Liver (tissue), 9 donors: ENCODE results near the gene UBE2V1. TPM values are rescaled to one million over a fixed set of nuclear protein-coding genes. Genes with fewer than 3 reads are reported as not detected.

ENCODE experiments used
- DNase-seq: peaks from one replicate; pipeline ENCODE4 v3.0.0-alpha.2; 2017; ENCODE audit warnings: low spot score
- H3K27ac ChIP-seq, 2 donors: one replicate each; pipeline ENCODE4 v1.7.0; 2013; ENCODE audit warnings: inconsistent platforms in 2 of 2, low read length in 2 of 2, control low read depth in 1 of 2, low read depth in 1 of 2, mild to moderate bottlenecking in 1 of 2
- H3K27me3 ChIP-seq, 4 donors: one replicate each; pipeline versions ENCODE4 v1.6.1 to v1.7.0; 2013; ENCODE audit warnings: low read length in 3 of 4, inconsistent platforms in 1 of 4, mild to moderate bottlenecking in 1 of 4, moderate library complexity in 1 of 4; ENCODE audit not compliant: control insufficient read depth in 4 of 4, insufficient read depth in 4 of 4
- H3K36me3 ChIP-seq, 4 donors: one replicate each; pipeline versions ENCODE4 v1.6.1 to v1.7.0; 2013; ENCODE audit warnings: low read length in 3 of 4, mild to moderate bottlenecking in 3 of 4, low read depth in 1 of 4, moderate library complexity in 1 of 4; ENCODE audit not compliant: control insufficient read depth in 4 of 4, insufficient read depth in 3 of 4
- H3K4me1 ChIP-seq, 4 donors: one replicate each; pipeline versions ENCODE4 v1.6.1 to v1.7.0; 2013; ENCODE audit warnings: low read length in 3 of 4, mild to moderate bottlenecking in 3 of 4, moderate library complexity in 1 of 4; ENCODE audit not compliant: control insufficient read depth in 4 of 4, insufficient read depth in 4 of 4
- H3K4me3 ChIP-seq, 3 donors: one replicate each; pipeline versions ENCODE4 v1.6.1 to v1.7.0; 2013; ENCODE audit warnings: low read length in 3 of 3, control low read depth in 1 of 3, low read depth in 1 of 3, mild to moderate bottlenecking in 1 of 3
- H3K9ac ChIP-seq, 2 donors: one replicate each; pipeline ENCODE4 v1.7.0; 2013; ENCODE audit warnings: low read length in 2 of 2, mild to moderate bottlenecking in 2 of 2, moderate library complexity in 2 of 2, control low read depth in 1 of 2, low read depth in 1 of 2
- H3K9me3 ChIP-seq, 4 donors: one replicate each; pipeline versions ENCODE4 v1.6.1 to v1.7.0; 2013; ENCODE audit warnings: low read length in 3 of 4; ENCODE audit not compliant: control insufficient read depth in 4 of 4
- ATF3 ChIP-seq: IDR thresholded peaks from 2 replicates; pipeline ENCODE4 v1.6.1; 2016; ENCODE audit warnings: antibody characterized with exemption
- CTCF ChIP-seq: fragments of 150-350 bp; IDR thresholded peaks from 2 replicates; pipeline ENCODE4 v1.5.1; 2017; ENCODE audit warnings: improper control_type of control experiment, low read depth, low read length; ENCODE audit not compliant: missing input control
- EGR1 ChIP-seq, 2 donors: IDR thresholded peaks; 2 replicates each; pipeline ENCODE4 v1.6.1; 2016 to 2018; ENCODE audit warnings: antibody characterized with exemption in 2 of 2, low read depth in 2 of 2
- FOXA1 ChIP-seq: IDR thresholded peaks from 2 replicates; pipeline ENCODE4 v1.6.1; 2016; ENCODE audit warnings: antibody characterized with exemption
- FOXA2 ChIP-seq: IDR thresholded peaks from 2 replicates; pipeline ENCODE4 v1.6.1; 2016; ENCODE audit warnings: antibody characterized with exemption
- GABPA ChIP-seq, 2 donors: IDR thresholded peaks in 1 of 2; conservative IDR thresholded peaks in 1 of 2; 2 replicates each; pipeline ENCODE4 v1.6.1; 2016; ENCODE audit warnings: antibody characterized with exemption in 2 of 2, mild to moderate bottlenecking in 1 of 2, moderate library complexity in 1 of 2
- HNF4A ChIP-seq, 2 donors: conservative IDR thresholded peaks; 2 replicates each; pipeline ENCODE4 v1.6.1; 2016; ENCODE audit warnings: antibody characterized with exemption in 2 of 2, mild to moderate bottlenecking in 2 of 2
- HNF4G ChIP-seq: IDR thresholded peaks from 2 replicates; pipeline ENCODE4 v1.6.1; 2016; ENCODE audit warnings: antibody characterized with exemption
- JUND ChIP-seq, 2 donors: IDR thresholded peaks; 2 replicates each; pipeline ENCODE4 v1.6.1; 2016; ENCODE audit warnings: antibody characterized with exemption in 2 of 2
- MAX ChIP-seq: IDR thresholded peaks from 2 replicates; pipeline ENCODE4 v1.6.1; 2016; ENCODE audit warnings: antibody characterized with exemption
- NR2F2 ChIP-seq: IDR thresholded peaks from 2 replicates; pipeline ENCODE4 v1.6.1; 2016; ENCODE audit warnings: antibody characterized with exemption
- RAD21 ChIP-seq, 2 donors: IDR thresholded peaks; 2 replicates each; pipeline ENCODE4 v1.6.1; 2016; ENCODE audit warnings: antibody characterized with exemption in 2 of 2, mild to moderate bottlenecking in 2 of 2
- RXRA ChIP-seq, 2 donors: IDR thresholded peaks; 2 replicates each; pipeline ENCODE4 v1.6.1; 2017 to 2018; ENCODE audit warnings: antibody characterized with exemption in 2 of 2, mild to moderate bottlenecking in 1 of 2
- SP1 ChIP-seq: IDR thresholded peaks from 2 replicates; pipeline ENCODE4 v1.6.1; 2018; ENCODE audit warnings: antibody characterized with exemption, mild to moderate bottlenecking
- TAF1 ChIP-seq: conservative IDR thresholded peaks from 2 replicates; pipeline ENCODE4 v1.6.1; 2016; ENCODE audit warnings: antibody characterized with exemption, mild to moderate bottlenecking
- YY1 ChIP-seq: IDR thresholded peaks from 2 replicates; pipeline ENCODE4 v1.6.1; 2016; ENCODE audit warnings: antibody characterized with exemption, mild to moderate bottlenecking
- WGBS: extraction: QIAGEN DNeasy Blood & Tissue Kit; methylation state at CpG from one replicate; pipeline ENCODE4 v1.1.7; 2013; 5-methylcytosine and 5-hydroxymethylcytosine counted together
- polyA plus RNA-seq, 2 donors: library from polyadenylated mRNA; stranded (reverse) in 1 of 2; unstranded in 1 of 2; fragments of 200-250 nt in 1 of 2; fragments of >200 nt in 1 of 2; fragmentation: Nextera tagmentation in 1 of 2; extraction: Ambion mirVana in 1 of 2; gene quantifications; one replicate each; pipeline versions ENCODE4 v1.2.1 to v1.2.3, GENCODE V29; 2013 to 2015
- total RNA-seq, 2 donors: library from RNA; depleted of rRNA; stranded (reverse); fragments of >200 nt; gene quantifications; one replicate each; pipeline ENCODE4 v1.2.3, GENCODE V29; 2014
- TF ChIP-seq, protein P1 (sequence below): IDR thresholded peaks from 2 replicates; pipeline ENCODE4 v1.6.1; 2016; ENCODE audit warnings: antibody characterized with exemption
- TF ChIP-seq, protein P2 (sequence below): IDR thresholded peaks from 2 replicates; pipeline ENCODE4 v1.6.1; 2016; ENCODE audit warnings: antibody characterized with exemption, mild to moderate bottlenecking
- donor health status: healthy.
- donor health status: healthy.
- donor health status: healthy.
- donor health status: healthy.
- donor health status: healthy.

UBE2V1 gene
- total and polyA plus RNA-seq, 4 donors: 27.9 to 53.0 (median 34.2) TPM

GRCh38 chr20:50116368-50116999 is 3.5 kb upstream of the UBE2V1 start (continued):
- TF ChIP-seq NR2F2: no peak
- no peak for TF ChIP-seq HNF4G

- TF ChIP-seq ATF3 (no peak), HNF4G (no peak), GABPA (IDR thresholded peaks at IDR 0.05 in 1 of 2, conservative IDR thresholded peaks at IDR 0.05 in 1 of 2) (peak; percentile 68 to 93), SP1 (peak; percentile 49), HNF4A (conservative IDR thresholded peaks at IDR 0.05) (peak in 1 of 2 donors; percentile 23), RXRA (IDR thresholded peaks at IDR 0.05) (peak; percentile 7 to 32), FOXA2 (no peak), RAD21 (IDR thresholded peaks at IDR 0.05) (peak in 1 of 2 donors; percentile 29), CTCF (no peak), NR2F2 (no peak), YY1 (peak; percentile 81), EGR1 (IDR thresholded peaks at IDR 0.05; ENCODE audit: low read depth in 2 of 2) (no peak), TAF1 (no peak), MAX (peak; percentile 83), FOXA1 (no peak), JUND (IDR thresholded peaks at IDR 0.05) (peak in 1 of 2 donors; percentile 29)
- TF ChIP-seq, protein P1, sequence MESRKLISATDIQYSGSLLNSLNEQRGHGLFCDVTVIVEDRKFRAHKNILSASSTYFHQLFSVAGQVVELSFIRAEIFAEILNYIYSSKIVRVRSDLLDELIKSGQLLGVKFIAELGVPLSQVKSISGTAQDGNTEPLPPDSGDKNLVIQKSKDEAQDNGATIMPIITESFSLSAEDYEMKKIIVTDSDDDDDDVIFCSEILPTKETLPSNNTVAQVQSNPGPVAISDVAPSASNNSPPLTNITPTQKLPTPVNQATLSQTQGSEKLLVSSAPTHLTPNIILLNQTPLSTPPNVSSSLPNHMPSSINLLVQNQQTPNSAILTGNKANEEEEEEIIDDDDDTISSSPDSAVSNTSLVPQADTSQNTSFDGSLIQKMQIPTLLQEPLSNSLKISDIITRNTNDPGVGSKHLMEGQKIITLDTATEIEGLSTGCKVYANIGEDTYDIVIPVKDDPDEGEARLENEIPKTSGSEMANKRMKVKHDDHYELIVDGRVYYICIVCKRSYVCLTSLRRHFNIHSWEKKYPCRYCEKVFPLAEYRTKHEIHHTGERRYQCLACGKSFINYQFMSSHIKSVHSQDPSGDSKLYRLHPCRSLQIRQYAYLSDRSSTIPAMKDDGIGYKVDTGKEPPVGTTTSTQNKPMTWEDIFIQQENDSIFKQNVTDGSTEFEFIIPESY: peak; percentile 29
- TF ChIP-seq, protein P2, sequence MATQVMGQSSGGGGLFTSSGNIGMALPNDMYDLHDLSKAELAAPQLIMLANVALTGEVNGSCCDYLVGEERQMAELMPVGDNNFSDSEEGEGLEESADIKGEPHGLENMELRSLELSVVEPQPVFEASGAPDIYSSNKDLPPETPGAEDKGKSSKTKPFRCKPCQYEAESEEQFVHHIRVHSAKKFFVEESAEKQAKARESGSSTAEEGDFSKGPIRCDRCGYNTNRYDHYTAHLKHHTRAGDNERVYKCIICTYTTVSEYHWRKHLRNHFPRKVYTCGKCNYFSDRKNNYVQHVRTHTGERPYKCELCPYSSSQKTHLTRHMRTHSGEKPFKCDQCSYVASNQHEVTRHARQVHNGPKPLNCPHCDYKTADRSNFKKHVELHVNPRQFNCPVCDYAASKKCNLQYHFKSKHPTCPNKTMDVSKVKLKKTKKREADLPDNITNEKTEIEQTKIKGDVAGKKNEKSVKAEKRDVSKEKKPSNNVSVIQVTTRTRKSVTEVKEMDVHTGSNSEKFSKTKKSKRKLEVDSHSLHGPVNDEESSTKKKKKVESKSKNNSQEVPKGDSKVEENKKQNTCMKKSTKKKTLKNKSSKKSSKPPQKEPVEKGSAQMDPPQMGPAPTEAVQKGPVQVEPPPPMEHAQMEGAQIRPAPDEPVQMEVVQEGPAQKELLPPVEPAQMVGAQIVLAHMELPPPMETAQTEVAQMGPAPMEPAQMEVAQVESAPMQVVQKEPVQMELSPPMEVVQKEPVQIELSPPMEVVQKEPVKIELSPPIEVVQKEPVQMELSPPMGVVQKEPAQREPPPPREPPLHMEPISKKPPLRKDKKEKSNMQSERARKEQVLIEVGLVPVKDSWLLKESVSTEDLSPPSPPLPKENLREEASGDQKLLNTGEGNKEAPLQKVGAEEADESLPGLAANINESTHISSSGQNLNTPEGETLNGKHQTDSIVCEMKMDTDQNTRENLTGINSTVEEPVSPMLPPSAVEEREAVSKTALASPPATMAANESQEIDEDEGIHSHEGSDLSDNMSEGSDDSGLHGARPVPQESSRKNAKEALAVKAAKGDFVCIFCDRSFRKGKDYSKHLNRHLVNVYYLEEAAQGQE: no peak
- peak overlapping the region; percentile 58 to 98 for H3K9ac ChIP-seq
- peak overlapping the region; percentile 62 to 81 for H3K27ac ChIP-seq
- DNase-seq: peak; percentile 94
- peak overlapping the region; percentile 61 to 88 (median 68) for H3K4me3 ChIP-seq
- peaks cover 9 to 46% (median 40%) of the 10 kb centered on the region in 4 donors for H3K4me1 ChIP-seq
- WGBS: under 1% methylated on average over 24 of the region's 24 CpGs
- H3K9me3 ChIP-seq: no peaks in the 10 kb centered on the region
- H3K27me3 ChIP-seq: no peaks in the 10 kb centered on the region
- no peaks in the 10 kb centered on the region for H3K36me3 ChIP-seq
These were observed 2.8 kb upstream of the UBE2V1 start for GRCh38 chr20:50115591-50116367.
